D341Med (cell line): Measurements from ENCODE around the gene IRF1.

Experiments
- DNase-seq: peaks from one replicate; pipeline ENCODE4 v3.0.0; 2012; ENCODE audit warnings: low spot score

The IRF1 gene

GRCh38 chr5:132474131-132474723 is 16.3 kb downstream of the IRF1 start:
- no peak for DNase-seq

GRCh38 chr5:132473668-132474067 is 16.9 kb downstream of the IRF1 start:
- no peak for DNase-seq

- DNase-seq = no peak
These were observed 17.5 kb downstream of the IRF1 start for GRCh38 chr5:132473019-132473531.

- DNase-seq = no peak
These were observed 18.1 kb downstream of the IRF1 start for GRCh38 chr5:132472431-132472830.

GRCh38 chr5:132471944-132472343 is 18.6 kb downstream of the IRF1 start:
- no peak for DNase-seq

GRCh38 chr5:132471151-132471907 is 19.2 kb downstream of the IRF1 start:
- DNase-seq = no peak

GRCh38 chr5:132470596-132470995 is 20.0 kb downstream of the IRF1 start:
- no peak for DNase-seq

GRCh38 chr5:132470010-132470392 is 20.6 kb downstream of the IRF1 start:
- no peak for DNase-seq

- DNase-seq = no peak
These were observed 21.1 kb downstream of the IRF1 start for GRCh38 chr5:132469380-132470009.

GRCh38 chr5:132468656-132469379 is 21.8 kb downstream of the IRF1 start:
- no peak for DNase-seq

- DNase-seq = no peak
These were observed 23.1 kb downstream of the IRF1 start for GRCh38 chr5:132467287-132467984.

- no peak for DNase-seq
These were observed 23.9 kb downstream of the IRF1 start for GRCh38 chr5:132466433-132467286.

- no peak for DNase-seq
These were observed 25.4 kb downstream of the IRF1 start for GRCh38 chr5:132465059-132465707.

- DNase-seq = no peak
These were observed 26.2 kb downstream of the IRF1 start for GRCh38 chr5:132464156-132464939.

GRCh38 chr5:132463811-132464155 is 26.8 kb downstream of the IRF1 start:
- DNase-seq = no peak

GRCh38 chr5:132462856-132463745 is 27.5 kb downstream of the IRF1 start:
- DNase-seq = no peak

- DNase-seq = no peak
These were observed 28.2 kb downstream of the IRF1 start for GRCh38 chr5:132462333-132462732.

GRCh38 chr5:132461569-132462070 is 29.0 kb downstream of the IRF1 start:
- DNase-seq = no peak
